ENCODE data around the gene CFAP161. TPM values are rescaled to one million over a fixed set of nuclear protein-coding genes. Genes with fewer than 3 reads are reported as not detected.
"Not testable (repeated sequence)": the region's sequence is repeated elsewhere in the genome, so short reads cannot be mapped to it uniquely, and the experiment has no call there.

CFAP161 gene
- total RNA-seq, 1 donor from 2014 or later = 0.96 TPM

GRCh38 chr15:81107889-81108288 is 26.2 kb upstream of the CFAP161 start:
- no peak for DNase-seq (ENCODE audit: low spot score)

GRCh38 chr15:81108427-81108826 is 25.6 kb upstream of the CFAP161 start:
- DNase-seq (ENCODE audit: low spot score) = no peak

- no peak for DNase-seq (ENCODE audit: low spot score)
Measured at GRCh38 chr15:81111018-81111417, 23.1 kb upstream of the CFAP161 start.

GRCh38 chr15:81111510-81112470 is 22.3 kb upstream of the CFAP161 start:
- no peak for DNase-seq (ENCODE audit: low spot score)

- DNase-seq (ENCODE audit: low spot score) = no peak
Measured at GRCh38 chr15:81113204-81113657, 20.8 kb upstream of the CFAP161 start.

GRCh38 chr15:81113861-81114291 is 20.2 kb upstream of the CFAP161 start:
- DNase-seq (ENCODE audit: low spot score) = no peak

GRCh38 chr15:81115054-81115939 is 18.8 kb upstream of the CFAP161 start:
- DNase-seq (ENCODE audit: low spot score) = no peak

GRCh38 chr15:81117136-81117535 is 16.9 kb upstream of the CFAP161 start:
- DNase-seq (ENCODE audit: low spot score) = no peak

GRCh38 chr15:81117581-81117980 is 16.5 kb upstream of the CFAP161 start:
- no peak for DNase-seq (ENCODE audit: low spot score)

- DNase-seq (ENCODE audit: low spot score) = no peak
Measured at GRCh38 chr15:81118361-81118760, 15.7 kb upstream of the CFAP161 start.

GRCh38 chr15:81120069-81120468 is 14.0 kb upstream of the CFAP161 start:
- no peak for DNase-seq (ENCODE audit: low spot score)

- no peak for DNase-seq (ENCODE audit: low spot score)
Measured at GRCh38 chr15:81126892-81127291, 7.2 kb upstream of the CFAP161 start.

- not testable (repeated sequence) for DNase-seq (ENCODE audit: low spot score)
Measured at GRCh38 chr15:81141478-81141877, 7.4 kb downstream of the CFAP161 start.

GRCh38 chr15:81146006-81146405 is 11.9 kb downstream of the CFAP161 start:
- DNase-seq (ENCODE audit: low spot score) = peak; percentile 41

- no peak for DNase-seq (ENCODE audit: low spot score)
Measured at GRCh38 chr15:81146466-81146865, 12.4 kb downstream of the CFAP161 start.

GRCh38 chr15:81151389-81151788 is 17.3 kb downstream of the CFAP161 start:
- DNase-seq (ENCODE audit: low spot score) = no peak

- DNase-seq (ENCODE audit: low spot score) = no peak
Measured at GRCh38 chr15:81152339-81152738, 18.3 kb downstream of the CFAP161 start.

GRCh38 chr15:81152799-81153198 is 18.7 kb downstream of the CFAP161 start:
- no peak for DNase-seq (ENCODE audit: low spot score)

GRCh38 chr15:81155375-81156218 is 21.5 kb downstream of the CFAP161 start:
- DNase-seq (ENCODE audit: low spot score) = peak; percentile 78

GRCh38 chr15:81156324-81156723 is 22.3 kb downstream of the CFAP161 start:
- no peak for DNase-seq (ENCODE audit: low spot score)

Measured in umbilical cord (tissue), 2 donors.